HG02973 (cell line): ENCODE results near the gene CHCT1.

Experiments
- ATAC-seq: cut with Tn5 transposase; IDR thresholded peaks from one replicate; pipeline ENCODE4 v1.9.1; 2021; ENCODE audit warnings: moderate library complexity; ENCODE audit not compliant: unreplicated experiment

Gene CHCT1

DNA sequence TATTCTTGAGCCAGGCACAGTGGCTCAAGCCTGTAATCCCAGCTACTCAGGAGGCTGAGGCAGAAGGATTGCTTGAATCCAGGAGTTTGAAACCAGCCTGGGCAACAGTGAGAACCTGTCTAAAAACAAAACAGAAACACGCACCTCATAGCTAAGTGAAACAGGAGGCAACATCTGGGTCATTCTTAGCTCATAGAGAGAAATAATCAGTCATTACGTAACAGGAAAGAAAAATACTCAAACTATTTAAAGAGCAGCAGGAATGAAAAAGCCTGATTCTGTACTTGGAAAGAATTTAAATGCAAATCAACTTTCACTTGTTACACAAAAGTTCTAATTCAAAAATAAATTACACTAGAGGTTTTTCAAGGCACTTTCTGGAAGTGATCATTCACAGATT is 17.2 kb downstream of the CHCT1 start:
- ATAC-seq, result peak; percentile 57

GRCh38 chr17:60442271-60443173 is 20.2 kb downstream of the CHCT1 start:
- ATAC-seq, result no peak

DNA sequence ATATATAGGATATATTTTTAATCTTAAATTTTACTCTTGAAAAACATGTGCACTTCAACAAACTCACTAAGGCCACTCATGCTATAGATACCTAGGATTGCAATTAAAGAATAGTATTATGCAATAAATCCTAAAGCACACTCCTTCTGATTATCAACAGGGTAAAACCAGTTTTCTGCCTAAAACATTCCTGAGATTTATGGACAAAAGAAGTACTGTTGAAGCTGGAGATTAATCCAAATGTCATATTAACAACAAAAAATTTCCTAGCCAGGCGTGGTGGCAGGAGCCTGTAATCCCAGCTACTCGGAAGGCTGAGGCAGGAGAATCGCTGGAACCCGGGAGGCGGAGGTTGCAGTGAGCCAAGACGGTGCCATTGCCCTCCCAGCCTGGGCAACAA is 21.4 kb downstream of the CHCT1 start:
- no peak for ATAC-seq

- no peak for ATAC-seq
Measured at GRCh38 chr17:60445144-60445543, 22.9 kb downstream of the CHCT1 start.

DNA sequence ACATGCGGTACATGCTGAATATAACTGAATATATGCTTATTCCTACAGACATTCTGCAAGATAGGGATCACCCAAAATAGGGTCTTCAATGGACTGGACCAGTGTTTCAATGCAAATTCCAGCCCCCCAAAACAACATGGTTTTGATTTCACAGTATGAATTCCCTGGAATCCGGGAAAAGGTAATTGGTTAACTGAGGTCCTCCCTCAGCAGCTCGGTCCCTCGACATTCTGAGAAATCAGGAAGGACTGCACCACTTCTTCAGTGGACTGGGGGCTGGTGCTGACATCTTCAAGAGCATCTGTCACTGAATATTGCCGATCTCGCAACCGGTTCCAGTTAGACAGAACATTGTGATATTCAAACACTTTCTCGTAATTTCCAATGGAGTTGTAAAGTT is 25.1 kb downstream of the CHCT1 start:
- ATAC-seq, result no peak

DNA sequence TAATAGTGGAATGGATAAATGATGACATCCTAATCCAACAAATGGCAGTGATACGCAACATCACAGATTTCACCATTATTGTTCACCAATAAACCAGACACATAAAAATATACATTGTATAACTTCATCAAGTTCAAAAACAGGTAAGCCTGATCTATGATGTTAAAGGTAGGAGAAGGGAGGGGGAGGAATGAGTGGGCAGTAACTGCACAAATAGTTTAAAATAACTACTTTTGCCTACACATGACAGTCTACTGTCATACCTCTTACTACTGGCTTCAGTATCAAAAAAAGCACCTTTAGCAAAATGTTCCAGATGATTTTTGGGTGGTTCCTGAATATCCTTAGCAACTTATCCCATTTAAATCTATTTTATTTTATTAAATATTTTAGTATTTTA is 28.8 kb downstream of the CHCT1 start:
- no peak for ATAC-seq

DNA sequence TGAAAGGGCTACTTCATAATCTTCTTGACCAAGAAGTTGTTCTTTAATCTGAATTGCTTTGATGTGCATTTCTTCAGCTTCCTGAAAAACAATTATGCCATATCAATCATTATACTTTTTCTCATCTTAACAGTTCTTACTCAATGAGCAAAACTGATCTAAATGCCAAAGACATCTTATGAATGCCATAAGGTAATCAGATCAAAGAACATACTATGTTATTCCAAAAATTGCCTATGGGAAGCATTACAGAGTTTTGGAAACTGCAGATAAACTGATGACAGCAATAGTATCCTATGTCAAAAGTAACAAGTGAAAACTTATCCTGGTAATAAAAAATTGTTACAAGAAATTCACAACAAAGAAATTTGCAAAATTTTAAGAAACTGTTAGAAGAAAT is 29.7 kb downstream of the CHCT1 start:
- no peak for ATAC-seq

DNA sequence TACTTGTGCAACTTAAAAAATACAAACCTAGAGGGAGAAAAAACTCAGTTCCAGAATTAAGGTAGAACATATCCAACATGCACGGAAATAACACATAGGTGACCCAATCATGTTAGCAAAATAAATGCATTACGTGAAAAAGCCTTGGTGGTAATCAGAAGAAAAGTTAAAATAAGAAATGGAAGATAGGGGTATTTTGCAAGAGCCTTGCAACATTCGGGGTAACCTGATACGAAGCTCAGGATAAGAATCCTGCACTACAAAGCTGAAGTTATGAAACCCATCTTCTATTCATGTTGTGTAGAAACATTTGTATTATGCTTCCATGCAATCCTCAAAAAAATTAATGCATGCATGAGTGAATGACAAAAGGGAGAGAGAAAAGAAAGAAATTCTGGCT is 33.1 kb downstream of the CHCT1 start:
- no peak for ATAC-seq

DNA sequence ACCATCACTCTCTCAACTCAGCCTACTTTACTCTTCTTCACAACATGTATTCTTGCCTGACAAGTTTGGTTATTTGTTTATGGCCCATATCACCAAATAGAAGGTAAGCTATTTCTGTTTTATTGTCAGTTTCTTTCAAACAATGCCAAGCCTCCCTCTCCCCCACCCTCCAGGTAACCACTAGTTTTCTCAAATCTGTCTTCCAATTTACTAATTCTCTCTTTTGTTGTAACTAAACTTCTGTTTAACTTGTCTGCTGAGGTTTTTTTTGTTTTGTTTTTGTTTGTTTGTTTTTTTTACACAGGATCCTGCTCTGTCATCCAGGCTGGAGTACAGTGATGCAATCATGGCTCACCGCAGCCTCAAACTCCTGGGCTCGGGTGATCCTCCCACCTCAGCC is 34.9 kb downstream of the CHCT1 start:
- no peak for ATAC-seq

GRCh38 chr17:60461584-60461983 is 39.3 kb downstream of the CHCT1 start:
- no peak for ATAC-seq

DNA sequence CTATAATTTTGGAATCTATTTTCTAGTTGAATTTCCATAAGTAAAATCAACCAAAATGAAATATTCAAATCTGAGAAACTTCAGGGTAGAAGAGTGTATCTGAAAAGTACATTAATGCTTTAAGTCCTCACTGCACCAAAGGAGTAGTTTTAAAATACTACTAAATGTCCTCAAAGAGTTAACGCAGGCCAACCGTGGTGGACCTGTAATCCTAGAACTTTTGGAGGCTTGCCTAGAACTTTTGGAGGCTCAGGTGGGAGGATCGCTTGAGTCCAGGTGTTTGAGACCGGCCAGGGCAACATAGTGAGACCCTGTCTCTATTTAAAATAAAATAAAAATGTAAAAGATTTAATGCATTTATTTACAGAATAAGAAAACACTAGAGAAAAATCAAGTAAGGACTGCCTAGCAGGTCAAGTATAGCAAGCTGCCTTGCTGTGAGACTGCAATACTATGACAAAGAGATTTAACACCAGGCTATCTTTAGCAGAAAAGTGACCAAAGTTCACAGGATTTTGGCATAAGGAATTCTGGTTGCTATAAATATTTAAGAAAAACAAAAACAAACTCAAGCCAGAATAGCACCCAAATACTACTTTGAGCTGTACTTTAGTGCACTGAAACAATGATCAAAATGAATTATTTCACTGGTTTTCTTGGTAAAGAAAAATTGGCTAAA is 41.0 kb downstream of the CHCT1 start:
- ATAC-seq, result no peak

DNA sequence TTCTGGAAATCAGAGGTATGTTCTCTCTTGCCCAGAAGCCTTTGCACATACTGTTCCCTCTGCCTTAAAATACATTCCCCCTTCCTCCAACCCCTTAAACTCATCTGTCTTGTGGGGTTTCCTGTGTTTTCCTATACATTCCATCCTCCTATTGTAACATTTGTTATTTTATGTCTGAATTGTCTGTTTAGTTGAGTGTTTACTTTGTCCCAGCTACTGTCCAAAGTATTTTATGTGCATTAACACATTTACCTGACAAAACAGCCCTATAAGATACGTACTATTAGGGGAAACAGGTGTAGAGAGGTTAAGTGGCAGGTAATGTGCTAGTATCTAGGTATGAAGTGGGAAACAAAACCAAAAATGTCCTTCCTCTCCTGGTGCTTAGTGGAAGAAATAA is 42.1 kb downstream of the CHCT1 start:
- no peak for ATAC-seq

DNA sequence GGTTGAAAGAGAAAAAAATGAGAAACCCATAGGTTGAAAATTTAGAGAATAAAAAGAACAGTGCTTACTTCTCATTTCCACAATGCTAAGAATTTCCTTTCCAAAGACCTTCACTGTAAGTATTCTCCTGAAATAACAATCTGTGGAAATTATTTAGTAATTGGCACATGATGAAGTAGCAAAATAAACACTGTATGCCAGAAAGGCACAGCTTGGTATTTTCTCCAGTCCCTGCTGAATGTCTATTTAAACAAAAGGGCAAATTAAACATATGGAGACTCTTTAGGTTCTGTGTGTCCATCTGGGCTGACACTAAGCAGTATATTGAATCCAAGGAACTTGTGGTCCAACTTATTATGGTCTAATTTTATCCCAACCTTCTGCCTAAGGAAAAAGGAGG is 46.1 kb downstream of the CHCT1 start:
- no peak for ATAC-seq

- no peak for ATAC-seq
Measured at GRCh38 chr17:60471451-60471850, 49.2 kb downstream of the CHCT1 start.

DNA sequence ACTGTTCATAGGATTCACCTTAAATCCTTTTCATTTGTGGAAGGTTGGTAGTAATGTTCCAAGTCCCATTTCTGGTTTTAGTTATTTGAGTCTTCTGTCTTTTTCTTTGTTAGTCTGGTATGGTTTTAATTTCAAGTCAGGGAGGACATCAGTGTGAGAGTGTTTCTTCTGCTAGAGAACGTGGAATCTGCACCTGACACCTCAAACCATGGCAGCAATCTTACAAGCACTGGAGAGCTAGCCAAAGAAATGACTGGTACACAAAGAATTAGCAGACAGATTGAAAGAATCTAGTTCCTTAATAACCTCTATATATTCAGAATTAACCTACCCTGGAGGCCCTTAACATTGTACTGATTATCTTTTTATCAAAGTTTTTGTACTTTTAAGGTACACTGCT is 50.2 kb downstream of the CHCT1 start:
- no peak for ATAC-seq

GRCh38 chr17:60473788-60474187 is 51.5 kb downstream of the CHCT1 start:
- no peak for ATAC-seq
